ENCODE measurements around the gene CUX1.

- TF ChIP-seq CTCF (IDR thresholded peaks at IDR 0.05) (no peak), POLR2A (IDR thresholded peaks at IDR 0.05) (no peak)
Observed at GRCh38 chr7:102281785-102282184, 464.4 kb downstream of the CUX1 start.
